Cardiac fibroblast (primary cell): ENCODE results near the gene IMMP2L.
"Not testable (repeated sequence)": the region's sequence is repeated elsewhere in the genome, so short reads cannot be mapped to it uniquely, and the experiment has no call there.

ENCODE experiments used
- DNase-seq, 2 donors: peaks; one replicate each; pipeline versions ENCODE4 v3.0.0 to v3.0.0-alpha.2; 2010; ENCODE audit warnings: low read depth in 2 of 2
- H3K4me3 ChIP-seq, 2 donors: replicated peaks in 1 of 2; 1 replicate in 1 of 2; 2 replicates in 1 of 2; pipeline ENCODE4 v1.5.1; 2011; ENCODE audit warnings: low read depth in 2 of 2, low read length in 2 of 2, mild to moderate bottlenecking in 2 of 2, moderate library complexity in 1 of 2
- CTCF ChIP-seq: IDR thresholded peaks from one replicate; pipeline ENCODE4 v1.5.1; 2011; ENCODE audit warnings: low read depth, mild to moderate bottlenecking, low read length, inconsistent platforms

The IMMP2L gene

GRCh38 chr7:111459757-111460280 lies 102.5 kb downstream of the IMMP2L start:
- no peak for TF ChIP-seq CTCF
- DNase-seq, result peak; percentile 36 to 73
- H3K4me3 ChIP-seq, result no peak overlapping the region

GRCh38 chr7:111459065-111459756 lies 103.1 kb downstream of the IMMP2L start:
- TF ChIP-seq CTCF, result no peak
- H3K4me3 ChIP-seq, result no peak overlapping the region
- no peak for DNase-seq

- H3K4me3 ChIP-seq, DNase-seq: not testable (repeated sequence)
Observed at GRCh38 chr7:111450705-111451104, 111.6 kb downstream of the IMMP2L start.

GRCh38 chr7:111447502-111447901 lies 114.8 kb downstream of the IMMP2L start:
- not testable (repeated sequence) for DNase-seq

GRCh38 chr7:111439977-111440376 lies 122.3 kb downstream of the IMMP2L start:
- TF ChIP-seq CTCF, result no peak
- DNase-seq, result peak in 1 of 2 donors; percentile 27
- H3K4me3 ChIP-seq, result no peak overlapping the region

More at GRCh38 chr7:111447502-111447901, 114.8 kb downstream of the IMMP2L start:
- not testable (repeated sequence) for H3K4me3 ChIP-seq

- H3K4me3 ChIP-seq, result no peak overlapping the region
- no peak for TF ChIP-seq CTCF
- DNase-seq, result peak; percentile 71 to 81
Observed at GRCh38 chr7:111438369-111439289, 123.7 kb downstream of the IMMP2L start.

- no peak for TF ChIP-seq CTCF
- H3K4me3 ChIP-seq, result no peak overlapping the region
- DNase-seq, result peak in 1 of 2 donors; percentile 26
Observed at GRCh38 chr7:111437736-111438135, 124.6 kb downstream of the IMMP2L start.
